ENCODE results near the gene ABCA2. TPM values are rescaled to one million over a fixed set of nuclear protein-coding genes. Genes with fewer than 3 reads are reported as not detected.

ABCA2 gene
- total RNA-seq, 6 experiments from 2014 or later = 18.3 to 36.3 (median 23.6) TPM

GRCh38 chr9:136964171-136964689, 63.8 kb downstream of the ABCA2 start:
- TF ChIP-seq CTCF (IDR thresholded peaks at IDR 0.05) = no peak
- peaks cover 4% of the 10 kb centered on the region for H3K27me3 Mint-ChIP-seq (ENCODE audit: insufficient read depth)
- no peak overlapping the region for H3K4me3 Mint-ChIP-seq
- DNase-seq = no peak
- H3K9me3 Mint-ChIP-seq = no peaks in the 10 kb centered on the region
- no peak overlapping the region for H3K27ac Mint-ChIP-seq
- peaks cover 10% of the 10 kb centered on the region for H3K4me1 Mint-ChIP-seq (ENCODE audit: low read depth)
- H3K36me3 Mint-ChIP-seq (ENCODE audit: low read depth) = no peaks in the 10 kb centered on the region

DNA sequence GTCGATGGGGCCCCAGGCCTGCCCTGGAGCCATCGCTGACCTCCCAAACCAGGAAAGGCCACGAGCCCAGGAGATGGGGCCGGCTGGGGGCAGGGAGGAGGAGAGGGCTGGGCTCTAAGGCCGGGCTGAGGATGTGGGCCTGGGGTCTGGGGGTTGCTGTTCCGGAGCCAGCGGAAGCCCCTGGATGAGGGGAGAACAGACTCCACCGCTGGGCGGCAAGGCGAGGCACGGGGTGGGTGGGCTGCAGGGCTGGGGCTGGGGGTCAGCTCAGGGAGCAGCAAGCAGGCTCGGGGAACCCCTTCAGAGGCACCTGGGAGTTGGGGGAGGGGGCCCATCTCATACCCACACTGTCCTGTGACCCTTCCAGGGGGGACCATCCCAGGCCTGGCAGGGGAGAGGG, 64.3 kb downstream of the ABCA2 start:
- no peak overlapping the region for H3K27ac Mint-ChIP-seq
- TF ChIP-seq CTCF (IDR thresholded peaks at IDR 0.05) = no peak
- DNase-seq = no peak
- no peaks in the 10 kb centered on the region for H3K36me3 Mint-ChIP-seq (ENCODE audit: low read depth)
- no peaks in the 10 kb centered on the region for H3K9me3 Mint-ChIP-seq
- peaks cover 4% of the 10 kb centered on the region for H3K27me3 Mint-ChIP-seq (ENCODE audit: insufficient read depth)
- H3K4me3 Mint-ChIP-seq = no peak overlapping the region
- H3K4me1 Mint-ChIP-seq (ENCODE audit: low read depth) = peaks cover 10% of the 10 kb centered on the region

GRCh38 chr9:136963341-136963740, 64.7 kb downstream of the ABCA2 start:
- no peak for TF ChIP-seq CTCF (IDR thresholded peaks at IDR 0.05)
- no peak overlapping the region for H3K4me3 Mint-ChIP-seq
- no peak overlapping the region for H3K27ac Mint-ChIP-seq
- peaks cover 4% of the 10 kb centered on the region for H3K27me3 Mint-ChIP-seq (ENCODE audit: insufficient read depth)
- no peaks in the 10 kb centered on the region for H3K36me3 Mint-ChIP-seq (ENCODE audit: low read depth)
- no peak for DNase-seq
- peaks cover 10% of the 10 kb centered on the region for H3K4me1 Mint-ChIP-seq (ENCODE audit: low read depth)
- H3K9me3 Mint-ChIP-seq = no peaks in the 10 kb centered on the region

GRCh38 chr9:136962701-136963248, 65.3 kb downstream of the ABCA2 start:
- Mint-ChIP-seq H3K4me3 (no peak overlapping the region), H3K4me1 (ENCODE audit: low read depth) (peaks cover 10% of the 10 kb centered on the region), H3K27me3 (ENCODE audit: insufficient read depth) (peaks cover 4% of the 10 kb centered on the region), H3K36me3 (ENCODE audit: low read depth) (no peaks in the 10 kb centered on the region), H3K27ac (no peak overlapping the region), H3K9me3 (no peaks in the 10 kb centered on the region)
- TF ChIP-seq CTCF (IDR thresholded peaks at IDR 0.05) = no peak
- no peak for DNase-seq

- H3K9me3 Mint-ChIP-seq = no peaks in the 10 kb centered on the region
- no peak for TF ChIP-seq CTCF (IDR thresholded peaks at IDR 0.05)
- peaks cover 4% of the 10 kb centered on the region for H3K27me3 Mint-ChIP-seq (ENCODE audit: insufficient read depth)
- peaks cover 10% of the 10 kb centered on the region for H3K4me1 Mint-ChIP-seq (ENCODE audit: low read depth)
- DNase-seq = no peak
- no peak overlapping the region for H3K27ac Mint-ChIP-seq
- no peaks in the 10 kb centered on the region for H3K36me3 Mint-ChIP-seq (ENCODE audit: low read depth)
- H3K4me3 Mint-ChIP-seq = no peak overlapping the region
These were observed 65.9 kb downstream of the ABCA2 start for GRCh38 chr9:136962163-136962562.
